Activated CD4-positive, alpha-beta T cell treated with anti-CD3 and anti-CD28 coated beads, Interleukin-10, Interleukin-2, amounts not matched to agents 100 ng/mL and 50 ng/mL, durations not matched to agents 16 hours and 8 hours (primary cell): ENCODE measurements around the gene NUDT1.
A peak's percentile ranks its signal among the peaks of the same experiment; 100 is the strongest.

ENCODE experiments used
- DNase-seq: peaks from one replicate; pipeline ENCODE4 v3.0.0-alpha.2; 2020

NUDT1 gene

DNA sequence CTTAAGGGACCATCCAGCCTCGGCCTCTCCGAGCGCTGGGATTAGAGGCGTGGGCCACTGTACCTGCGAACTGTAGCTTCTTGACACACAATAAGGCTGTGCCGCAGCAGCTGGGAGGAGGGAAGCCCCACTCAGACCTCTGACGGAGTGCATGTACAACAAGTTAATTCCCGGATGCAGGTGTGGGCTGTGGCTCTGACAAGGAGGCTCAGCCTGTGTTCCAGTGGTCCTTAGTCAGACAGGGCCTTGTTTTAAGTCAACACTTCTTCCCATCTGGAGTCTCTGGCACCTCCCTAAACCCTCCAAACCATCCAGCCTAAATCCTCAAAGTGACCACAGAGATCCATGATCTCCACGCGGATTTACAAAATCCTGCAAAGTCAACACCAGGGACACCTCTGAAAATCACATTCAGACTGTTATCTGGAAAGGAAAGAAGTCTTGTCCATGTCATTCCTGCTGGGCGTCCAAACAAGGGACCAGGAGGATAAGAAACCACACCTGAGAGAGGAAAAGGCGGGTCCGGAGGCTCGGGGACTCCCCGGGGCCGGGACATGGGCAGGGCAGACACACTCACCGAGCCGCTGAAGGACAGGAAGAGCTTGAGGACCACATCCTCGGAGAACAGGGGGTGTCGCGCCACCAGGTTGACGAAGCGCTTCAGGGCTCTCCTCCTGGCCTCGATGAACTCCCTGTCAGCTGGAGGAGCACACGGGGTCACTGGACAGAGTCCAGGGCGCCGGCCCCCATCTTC lies 29.4 kb downstream of the NUDT1 start:
- DNase-seq = no peak

DNA sequence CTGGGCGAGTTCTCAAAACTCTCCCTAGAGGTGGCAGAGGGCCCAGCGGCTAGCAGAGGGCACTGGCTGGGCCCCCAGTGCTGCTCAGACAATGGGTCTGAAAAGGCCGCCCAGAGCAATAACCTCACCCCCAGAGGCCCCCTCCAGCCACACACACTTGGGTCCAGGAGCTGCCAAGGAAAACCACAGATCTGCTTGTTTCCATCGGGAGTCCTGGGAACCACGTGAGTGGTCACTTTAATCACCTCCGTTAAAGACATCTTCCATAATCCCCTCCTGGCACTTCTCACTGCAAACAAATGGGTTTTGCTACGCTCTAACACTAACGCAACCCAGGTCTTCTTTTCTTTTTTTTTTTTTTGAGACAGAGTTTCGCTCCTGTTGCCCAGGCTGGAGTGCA lies 30.0 kb downstream of the NUDT1 start:
- no peak for DNase-seq

DNA sequence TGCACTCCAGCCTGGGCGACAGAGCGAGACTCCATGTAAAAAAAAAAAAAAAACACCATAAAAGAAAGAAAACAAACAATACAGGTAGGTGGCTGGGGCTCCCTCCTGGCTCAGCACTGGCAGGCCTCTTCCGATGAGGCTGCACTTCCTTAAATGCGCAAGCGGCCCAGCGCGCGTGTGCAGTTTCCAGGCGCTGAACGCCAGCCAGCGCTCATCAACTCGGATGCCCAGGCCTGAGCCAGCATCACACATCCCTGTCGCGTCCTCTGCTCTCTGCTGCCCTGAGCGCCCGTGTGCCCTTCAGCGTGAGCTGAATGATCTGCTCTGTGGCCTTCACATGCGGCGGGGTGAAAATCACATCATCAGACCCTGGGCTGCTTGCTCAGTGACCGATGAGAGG lies 31.8 kb downstream of the NUDT1 start:
- no peak for DNase-seq

DNA sequence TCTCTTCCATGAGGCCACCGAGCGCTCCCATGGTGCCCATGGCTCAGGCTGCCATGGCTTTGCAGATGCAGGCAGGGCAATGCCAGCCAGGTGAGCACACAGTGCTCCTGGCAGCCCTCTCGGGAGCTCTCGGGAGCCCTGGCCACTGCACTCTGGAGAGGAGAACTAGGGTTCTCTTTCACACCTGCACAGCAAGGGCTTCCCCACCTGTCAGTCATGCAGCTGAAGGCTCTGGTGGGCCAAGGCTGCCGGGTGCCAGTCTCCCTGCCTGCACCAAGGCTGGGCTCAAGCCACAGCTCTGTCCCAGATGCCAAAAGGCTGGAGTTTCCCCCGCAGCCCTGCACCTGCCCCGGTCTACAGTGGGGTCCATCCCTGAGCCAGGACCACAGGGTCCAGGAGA lies 32.6 kb downstream of the NUDT1 start:
- no peak for DNase-seq

DNA sequence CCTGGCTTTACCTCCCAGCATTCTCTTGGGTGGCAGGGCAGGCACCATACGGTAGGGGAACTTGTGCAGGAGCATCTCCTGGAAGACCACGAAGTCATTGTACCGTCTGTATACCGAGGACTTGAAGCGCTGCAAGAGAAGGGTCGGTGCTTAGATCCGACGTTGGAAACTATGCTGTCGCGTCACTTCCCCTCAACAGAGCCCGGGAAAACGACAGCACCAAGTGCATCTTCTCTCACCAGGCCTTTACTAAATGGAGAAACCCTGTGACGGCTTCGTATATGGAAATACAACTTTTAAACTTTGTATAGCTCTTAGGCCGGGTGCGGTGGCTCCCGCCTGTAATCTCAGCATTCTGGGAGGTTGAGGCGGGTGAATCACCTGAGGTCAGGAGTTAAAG lies 33.1 kb downstream of the NUDT1 start:
- DNase-seq = no peak

DNA sequence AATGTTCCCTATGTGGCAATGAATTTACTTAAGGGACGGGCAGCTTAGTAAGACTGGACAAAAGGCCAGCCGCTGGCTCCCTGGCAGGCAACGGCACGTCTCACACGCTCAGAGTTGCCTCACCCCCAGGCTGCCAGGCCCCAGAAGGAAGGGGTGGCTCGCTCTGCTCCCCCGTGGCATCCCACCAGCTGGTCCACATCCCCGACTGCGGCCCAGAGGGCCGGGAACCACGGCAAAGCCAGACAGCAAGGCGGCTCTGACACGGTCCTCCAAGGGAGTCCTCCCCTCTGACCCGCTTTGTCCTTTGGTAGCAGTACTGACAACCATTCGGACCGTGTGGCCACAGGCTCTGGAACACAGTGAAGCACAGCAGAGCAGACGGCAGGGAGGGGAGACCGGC lies 34.1 kb downstream of the NUDT1 start:
- no peak for DNase-seq

DNA sequence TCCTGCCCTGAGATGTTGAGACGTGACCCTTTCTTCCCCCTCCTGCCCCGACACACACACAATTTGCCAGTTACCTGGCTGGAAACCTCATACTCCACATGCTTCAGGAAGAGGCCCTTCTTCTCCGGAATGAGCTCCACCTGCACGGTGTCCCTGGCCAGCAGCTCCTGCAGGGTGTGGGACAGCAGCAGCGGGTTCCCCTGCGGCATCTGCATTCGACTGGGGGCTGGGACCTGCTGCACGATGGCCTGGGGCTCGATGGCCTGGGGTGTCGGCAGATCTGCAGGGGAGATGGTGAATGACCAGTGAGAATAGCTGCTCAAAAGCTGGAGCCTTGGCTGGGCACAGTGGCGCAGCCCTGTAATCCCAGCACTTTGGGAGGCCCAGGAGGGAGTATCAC lies 36.0 kb downstream of the NUDT1 start:
- no peak for DNase-seq

DNA sequence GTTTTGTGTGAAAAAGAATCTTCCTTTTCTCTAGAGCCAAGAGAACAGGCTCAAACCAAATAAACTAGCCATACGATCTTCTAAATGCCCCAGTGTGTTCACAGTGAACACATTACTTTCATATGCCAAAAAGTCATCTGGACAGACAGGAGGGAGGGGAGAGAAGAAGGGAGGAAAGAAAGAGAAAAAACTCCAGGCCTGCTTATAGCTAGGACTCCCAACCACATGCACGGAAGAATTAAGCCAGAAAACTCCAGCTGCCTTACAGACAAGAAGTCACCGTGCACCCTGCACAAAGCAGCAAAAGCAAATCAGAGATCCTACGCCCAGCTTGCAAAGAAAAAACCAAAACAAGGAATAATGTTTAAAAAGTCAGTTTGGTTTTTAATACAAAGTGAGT lies 37.9 kb downstream of the NUDT1 start:
- no peak for DNase-seq

DNA sequence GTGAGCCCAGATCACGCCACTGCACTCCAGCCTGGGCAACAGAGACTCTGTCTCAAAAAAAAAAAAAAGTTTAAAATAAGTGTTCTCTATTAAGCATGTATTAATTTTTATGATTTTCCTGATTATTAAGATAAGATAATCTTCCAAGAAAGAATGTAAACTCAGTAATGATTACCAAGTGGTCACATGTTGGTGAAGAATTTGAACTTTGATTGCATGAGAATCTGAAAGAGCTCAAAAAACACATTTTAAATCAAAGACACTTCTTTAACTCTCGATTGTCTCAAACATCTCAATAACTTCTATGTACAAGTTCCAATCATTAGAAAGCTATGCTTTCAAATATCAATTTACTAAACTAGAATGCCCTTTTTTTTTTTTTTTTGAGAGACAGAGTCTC lies 38.4 kb downstream of the NUDT1 start:
- no peak for DNase-seq

DNA sequence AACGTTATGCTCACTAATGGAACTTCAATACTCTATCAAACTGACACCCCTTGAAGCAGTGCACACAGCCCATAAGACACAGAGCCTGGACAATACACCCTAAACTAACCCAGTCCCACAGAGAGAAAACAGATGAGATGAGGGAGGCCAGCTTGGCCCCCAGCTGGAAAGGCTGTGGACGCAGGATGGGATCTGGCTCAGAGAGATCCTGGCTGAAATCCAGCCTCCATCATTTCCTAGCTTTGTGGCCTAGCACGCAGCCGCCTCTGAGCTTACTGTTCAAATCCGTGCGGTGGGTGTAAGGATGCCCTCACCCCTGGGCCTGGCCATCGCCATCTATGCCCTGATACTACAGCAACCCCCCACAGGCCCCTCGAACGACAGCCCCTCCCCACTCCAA lies 39.5 kb downstream of the NUDT1 start:
- DNase-seq = no peak

DNA sequence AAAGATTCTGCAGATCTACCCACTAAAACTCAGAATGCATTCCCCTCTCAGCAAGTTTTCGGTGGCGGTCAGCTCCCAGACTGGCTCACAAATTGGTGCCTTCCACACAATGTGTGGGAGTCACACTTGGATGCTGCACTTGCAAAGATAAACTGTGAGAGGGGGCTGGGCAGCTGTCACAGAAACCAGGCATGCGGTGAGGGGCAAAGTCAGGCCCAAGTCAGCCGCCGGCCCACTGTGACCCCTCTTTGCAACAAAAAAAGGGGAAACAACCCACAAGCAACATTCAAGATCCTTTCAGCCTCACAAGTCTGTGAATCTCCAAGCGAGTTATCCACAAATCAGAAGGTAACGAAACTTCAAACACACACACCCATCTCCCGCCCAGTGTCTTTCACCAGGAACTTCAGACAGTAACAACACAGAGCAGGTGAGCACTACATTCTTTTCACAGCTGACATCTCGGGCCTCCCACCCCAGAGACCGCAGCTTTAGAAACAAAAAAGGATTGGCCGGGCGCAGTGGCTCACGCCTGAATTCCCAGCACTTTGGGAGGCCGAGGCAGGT lies 40.2 kb downstream of the NUDT1 start:
- DNase-seq = no peak

DNA sequence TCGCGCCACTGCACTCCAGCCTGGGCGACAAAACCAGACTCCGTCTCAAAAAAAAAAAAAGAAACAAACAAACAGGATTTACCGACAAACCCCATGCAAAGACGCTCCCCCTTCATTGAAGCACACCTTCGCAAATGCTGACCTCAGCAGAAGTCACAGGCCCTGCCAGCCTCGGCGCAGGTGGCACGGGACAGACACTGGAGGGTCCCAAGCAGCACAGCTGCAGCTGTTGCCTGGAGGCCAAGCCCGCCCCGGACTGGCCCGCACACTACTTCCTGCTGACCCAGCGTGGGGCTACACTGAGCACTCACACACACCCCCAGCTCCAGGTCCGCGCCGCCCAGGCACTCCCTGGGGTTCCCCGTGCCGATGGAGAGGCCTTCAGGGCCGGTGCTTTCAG lies 41.0 kb downstream of the NUDT1 start:
- DNase-seq = no peak

DNA sequence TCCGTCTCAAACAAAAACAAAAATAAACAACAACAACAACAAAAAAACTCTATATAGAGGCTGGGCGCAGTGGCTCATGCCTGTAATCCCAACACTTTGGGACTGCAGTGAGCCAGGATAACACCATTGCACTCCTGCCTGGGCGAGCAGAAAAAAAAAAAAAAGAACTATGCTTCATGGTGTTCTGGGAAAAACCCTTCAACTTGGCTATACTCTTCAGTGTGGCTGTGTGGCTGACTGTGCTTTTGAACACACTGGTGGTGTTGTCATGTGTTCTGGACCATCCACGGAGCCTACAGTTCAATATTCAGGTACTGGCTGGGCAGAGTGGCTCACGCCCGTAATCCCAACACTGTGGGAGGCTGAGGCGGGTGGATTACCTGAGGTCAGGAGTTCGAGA lies 45.7 kb downstream of the NUDT1 start:
- DNase-seq = no peak

DNA sequence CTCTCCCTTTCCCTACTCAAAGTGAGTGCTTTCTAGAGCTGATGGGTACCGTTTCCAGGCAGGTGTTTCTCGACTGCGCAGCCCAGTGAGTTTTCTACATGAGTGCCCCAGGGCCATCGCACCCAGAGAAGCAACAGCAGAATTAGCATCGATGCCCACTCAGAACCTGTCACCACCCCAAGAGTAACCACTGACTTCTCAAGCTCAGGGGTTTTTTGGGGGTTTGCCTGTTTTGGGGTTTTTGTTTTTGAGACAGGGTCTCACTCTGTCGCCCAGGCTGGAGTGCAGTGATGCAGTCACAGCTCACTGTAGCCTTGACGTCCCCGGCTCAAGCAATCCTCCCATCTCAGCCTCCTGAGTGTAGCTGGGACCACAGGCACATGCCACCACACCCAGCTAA lies 46.5 kb downstream of the NUDT1 start:
- DNase-seq = no peak

DNA sequence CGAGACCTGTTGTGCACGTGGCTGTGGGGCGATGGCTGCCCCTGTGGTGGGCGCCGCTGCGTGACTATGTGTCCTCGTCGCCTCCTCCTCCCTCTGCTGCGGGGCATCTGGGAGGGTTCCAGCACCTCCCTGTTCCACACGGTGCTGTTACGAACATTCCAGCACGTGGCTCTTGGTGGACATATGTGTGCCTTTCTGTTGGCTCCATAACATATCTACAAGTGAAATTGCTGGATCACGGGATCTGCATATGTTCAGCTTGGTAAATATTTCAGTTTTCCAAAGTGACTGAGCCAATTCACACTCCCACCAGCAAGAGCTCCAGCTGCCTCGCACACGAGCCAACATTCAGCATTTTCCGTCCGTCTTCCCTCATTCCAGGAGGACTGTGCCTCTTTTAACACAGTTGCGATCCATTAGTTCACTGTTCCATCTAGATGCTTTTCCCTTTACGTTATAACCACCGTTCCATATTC lies 47.1 kb downstream of the NUDT1 start:
- DNase-seq = no peak

DNA sequence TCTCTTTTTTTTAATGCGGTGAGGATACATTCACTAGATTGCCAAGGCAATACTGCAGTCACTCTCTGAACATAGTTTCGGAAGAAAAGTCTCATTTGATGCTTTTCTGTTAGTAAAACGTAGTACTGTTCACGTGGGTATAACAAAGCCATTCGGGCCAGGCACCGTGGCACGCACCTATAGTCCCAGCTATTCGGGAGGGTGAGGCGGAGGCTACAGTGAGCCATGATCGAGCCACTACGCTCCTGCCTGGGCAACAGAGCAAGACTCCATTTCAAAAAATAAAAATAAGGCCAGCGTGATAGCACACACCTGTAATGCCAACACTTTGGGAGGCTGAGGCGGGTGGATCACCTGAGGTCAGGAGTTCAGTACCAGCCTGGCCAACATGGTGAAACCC lies 47.6 kb downstream of the NUDT1 start:
- DNase-seq = no peak

DNA sequence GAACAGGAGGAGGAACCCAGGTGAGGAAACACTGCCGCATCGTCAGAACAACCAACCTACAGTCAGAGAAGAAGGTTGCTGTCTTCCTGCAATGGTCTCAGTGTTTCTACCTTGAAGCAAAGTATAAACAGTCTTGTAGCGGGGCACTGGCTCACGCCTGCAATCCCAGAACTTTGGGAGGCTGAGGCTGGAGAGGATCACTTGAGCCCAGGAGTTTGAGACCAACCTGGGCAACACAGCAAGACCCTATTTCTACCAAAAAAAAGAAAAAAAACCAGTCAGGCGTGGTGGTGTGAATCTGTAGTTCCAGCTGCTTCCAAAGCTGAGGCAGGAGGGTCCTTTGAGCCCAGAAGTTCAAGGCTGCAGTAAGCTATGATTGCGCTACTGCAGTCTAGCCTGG lies 48.9 kb downstream of the NUDT1 start:
- DNase-seq = no peak

DNA sequence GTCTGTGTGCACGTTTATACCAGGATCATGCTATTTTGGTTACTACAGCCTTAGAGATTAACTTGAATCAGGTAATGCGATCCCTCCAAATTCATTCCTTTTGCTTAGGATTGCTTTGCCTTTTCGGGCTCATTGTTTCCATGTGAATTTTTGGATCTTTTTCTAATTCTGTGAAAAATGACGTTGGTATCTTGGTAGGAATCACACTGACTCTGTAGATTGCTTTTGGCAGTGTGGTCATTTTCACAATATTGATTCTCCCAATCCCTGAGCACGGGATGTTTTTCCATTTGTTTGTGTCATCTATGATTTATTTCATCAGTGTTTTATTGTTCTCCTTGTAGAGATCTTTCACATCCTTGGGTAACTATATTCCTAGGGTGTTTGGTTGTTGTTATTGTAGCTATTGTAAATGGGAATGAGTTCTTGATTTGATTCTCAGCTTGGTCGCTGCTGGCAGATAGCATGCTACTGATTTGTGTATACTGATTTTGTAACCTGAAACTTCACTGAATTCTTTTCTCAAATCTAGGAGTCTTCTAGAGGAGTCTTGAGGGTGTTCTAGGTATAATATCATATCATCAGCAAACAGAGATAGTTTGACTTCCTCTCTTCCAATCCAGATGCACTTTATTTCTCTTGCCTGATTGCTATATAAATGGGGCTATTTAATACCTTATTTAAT lies 54.1 kb downstream of the NUDT1 start:
- DNase-seq = no peak

DNA sequence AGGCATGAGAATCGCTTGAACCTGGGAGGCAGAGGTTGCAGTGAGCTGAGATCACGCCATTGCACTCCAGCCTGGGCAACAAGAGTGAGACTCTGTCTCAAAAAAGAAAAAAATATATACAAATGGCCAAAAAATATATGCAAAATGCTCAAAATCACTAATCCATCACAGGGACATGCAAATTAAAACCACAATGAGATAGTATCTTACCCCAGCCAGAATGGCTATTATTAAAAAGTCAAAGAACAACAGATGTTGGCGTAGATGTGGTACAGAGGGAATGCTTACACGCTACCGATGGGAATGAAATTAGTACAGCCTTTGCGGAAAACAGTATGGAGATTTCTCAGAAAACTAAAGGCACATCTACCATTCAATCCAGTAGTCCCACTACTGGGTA lies 54.8 kb downstream of the NUDT1 start:
- DNase-seq = no peak

DNA sequence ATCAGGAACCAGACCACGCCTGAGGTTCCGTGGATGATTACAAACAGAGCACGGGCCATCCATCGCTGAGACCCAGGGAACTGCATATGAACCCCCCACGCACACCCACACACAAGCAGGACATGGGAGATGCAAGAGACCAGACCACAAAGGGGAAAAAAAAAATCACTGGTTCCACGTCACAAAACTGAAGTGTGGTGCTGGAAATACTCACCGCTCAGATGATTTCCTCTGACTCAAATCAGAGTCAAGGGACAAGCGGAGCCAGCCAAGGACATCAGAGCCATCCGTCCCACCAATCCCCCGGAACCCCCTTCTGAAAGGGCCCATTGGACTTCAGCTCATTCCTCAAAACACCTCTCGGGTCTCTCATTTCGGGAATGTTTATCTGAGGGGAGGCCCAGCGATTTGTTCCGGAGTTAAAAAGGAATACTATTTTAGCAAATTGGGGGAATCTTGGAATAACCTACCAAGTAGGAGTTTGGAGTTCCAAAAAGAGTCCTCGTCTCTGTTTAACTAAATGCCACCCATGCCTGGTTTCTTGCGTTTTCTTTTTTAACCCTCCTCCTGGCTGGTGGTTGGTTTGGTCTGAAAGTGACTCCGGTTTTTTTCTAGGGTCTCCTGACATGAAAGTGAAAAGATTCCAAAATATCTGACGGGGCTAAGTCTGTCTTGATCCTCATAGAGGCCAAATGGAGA lies 57.3 kb downstream of the NUDT1 start:
- DNase-seq = peak; percentile 69

DNA sequence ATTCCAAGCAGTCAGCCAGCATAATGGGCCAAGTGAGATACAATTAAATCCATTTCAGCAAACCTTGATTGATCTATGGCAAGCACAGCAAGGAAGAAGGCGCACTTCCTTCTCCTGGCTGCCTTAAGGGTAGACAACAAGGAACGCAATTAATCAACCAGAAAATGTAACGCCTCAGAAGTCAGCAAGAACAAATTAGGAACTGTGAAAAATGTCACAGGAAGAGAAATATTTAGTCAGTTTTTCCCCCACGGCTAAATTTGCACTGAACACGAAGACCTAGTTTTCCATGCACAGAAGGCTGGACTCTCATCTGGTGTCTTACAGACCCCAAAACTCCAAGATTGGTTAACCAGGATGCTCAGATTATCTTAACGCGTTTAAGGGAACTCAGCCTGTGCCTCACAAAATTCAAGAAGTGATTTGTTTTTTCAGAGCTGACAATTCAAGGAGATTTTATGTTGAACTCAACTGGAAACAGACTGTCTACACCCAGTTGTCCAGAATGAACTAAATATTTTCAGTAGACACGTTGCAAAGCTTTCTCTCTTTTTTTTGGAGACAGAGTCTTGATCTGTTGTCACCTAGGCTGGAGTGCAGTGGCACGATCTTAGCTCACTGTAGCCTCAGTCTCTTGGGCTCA lies 58.0 kb downstream of the NUDT1 start:
- peak; percentile 27 for DNase-seq
